Measurements from ENCODE around the gene SUSD5.
"Not testable (repeated sequence)": the region's sequence is repeated elsewhere in the genome, so short reads cannot be mapped to it uniquely, and the experiment has no call there.

Gene SUSD5

GRCh38 chr3:33144433-33144832 is 74.2 kb downstream of the SUSD5 start:
- ChIA-PET POLR2A (ENCODE audit: low non-redundant PET) (no interaction called here), CTCF (no interaction called here)
- no peak overlapping the region for H3K27ac ChIP-seq
- DNase-seq (ENCODE audit: low spot score) = no peak
- no peak for TF ChIP-seq CTCF (conservative IDR thresholded peaks at IDR 0.05; ENCODE audit: low read depth)

GRCh38 chr3:33141006-33141405 is 77.6 kb downstream of the SUSD5 start:
- no peak for TF ChIP-seq CTCF (conservative IDR thresholded peaks at IDR 0.05; ENCODE audit: low read depth)
- H3K27ac ChIP-seq = no peak overlapping the region
- CTCF ChIA-PET = no interaction called here
- no peak for DNase-seq (ENCODE audit: low spot score)
- POLR2A ChIA-PET (ENCODE audit: low non-redundant PET) = no interaction called here

- no peak for TF ChIP-seq CTCF (conservative IDR thresholded peaks at IDR 0.05; ENCODE audit: low read depth)
- POLR2A ChIA-PET (ENCODE audit: low non-redundant PET) = no interaction called here
- CTCF ChIA-PET = no interaction called here
- no peak for DNase-seq (ENCODE audit: low spot score)
- H3K27ac ChIP-seq = no peak overlapping the region
These were observed 78.6 kb downstream of the SUSD5 start for GRCh38 chr3:33139996-33140395.

- POLR2A ChIA-PET (ENCODE audit: low non-redundant PET); H3K27ac ChIP-seq; DNase-seq (ENCODE audit: low spot score): not testable (repeated sequence)
- CTCF ChIA-PET = interaction anchor here (1.2 kb wide), 1 partner anchor 234 kb away, joined by 4 read pairs; no protein-coding TSS in a partner anchor
These were observed 79.5 kb downstream of the SUSD5 start for GRCh38 chr3:33139006-33139623.

- H3K27ac ChIP-seq = no peak overlapping the region
- CTCF ChIA-PET = no interaction called here
- TF ChIP-seq CTCF (conservative IDR thresholded peaks at IDR 0.05; ENCODE audit: low read depth) = no peak
- POLR2A ChIA-PET (ENCODE audit: low non-redundant PET) = no interaction called here
- no peak for DNase-seq (ENCODE audit: low spot score)
These were observed 80.9 kb downstream of the SUSD5 start for GRCh38 chr3:33137691-33138090.

GRCh38 chr3:33134026-33134625 is 84.5 kb downstream of the SUSD5 start:
- no peak for TF ChIP-seq CTCF (conservative IDR thresholded peaks at IDR 0.05; ENCODE audit: low read depth)
- ChIA-PET POLR2A (ENCODE audit: low non-redundant PET) (no interaction called here), CTCF (no interaction called here)
- no peak for DNase-seq (ENCODE audit: low spot score)
- no peak overlapping the region for H3K27ac ChIP-seq

GRCh38 chr3:33132019-33132360 is 86.6 kb downstream of the SUSD5 start:
- H3K27ac ChIP-seq = 0 out of 2 replicates have a peak overlapping the region, but pooled peaks have one; percentile 14
- ChIA-PET POLR2A (ENCODE audit: low non-redundant PET) (no interaction called here), CTCF (interaction anchor here (0.7 to 1.6 kb wide), 4 partner anchors 118 to 402 kb away, joined by 3 to 19 read pairs (median 4); no protein-coding TSS in a partner anchor)
- no peak for TF ChIP-seq CTCF (conservative IDR thresholded peaks at IDR 0.05; ENCODE audit: low read depth)
- no peak for DNase-seq (ENCODE audit: low spot score)
